ENCODE results near the gene EMID1.

The EMID1 gene

GRCh38 chr22:29259253-29259899 lies 53.7 kb downstream of the EMID1 start:
- TF ChIP-seq POLR2A (IDR thresholded peaks at IDR 0.05; ENCODE audit: low read length): no peak
- no peak for TF ChIP-seq GATA1 (IDR thresholded peaks at IDR 0.05; ENCODE audit: low read depth, low read length)
- DNase-seq: peak in 1 of 2 experiments; percentile 15

- TF ChIP-seq GATA1 (IDR thresholded peaks at IDR 0.05; ENCODE audit: low read depth, low read length) (no peak), POLR2A (IDR thresholded peaks at IDR 0.05; ENCODE audit: low read length) (no peak)
- no peak for DNase-seq
Measured at GRCh38 chr22:29260031-29260560, 54.4 kb downstream of the EMID1 start.

GRCh38 chr22:29260601-29261315 lies 55.1 kb downstream of the EMID1 start:
- no peak for DNase-seq
- TF ChIP-seq POLR2A (IDR thresholded peaks at IDR 0.05; ENCODE audit: low read length) (peak; percentile 45), GATA1 (IDR thresholded peaks at IDR 0.05; ENCODE audit: low read depth, low read length) (no peak)

GRCh38 chr22:29263791-29264276 lies 58.1 kb downstream of the EMID1 start:
- no peak for DNase-seq
- TF ChIP-seq POLR2A (IDR thresholded peaks at IDR 0.05; ENCODE audit: low read length): no peak
- TF ChIP-seq GATA1 (IDR thresholded peaks at IDR 0.05; ENCODE audit: low read depth, low read length): no peak

GRCh38 chr22:29265305-29265704 lies 59.6 kb downstream of the EMID1 start:
- TF ChIP-seq POLR2A (IDR thresholded peaks at IDR 0.05; ENCODE audit: low read length) (no peak), GATA1 (IDR thresholded peaks at IDR 0.05; ENCODE audit: low read depth, low read length) (no peak)
- DNase-seq: no peak

- no peak for TF ChIP-seq GATA1 (IDR thresholded peaks at IDR 0.05; ENCODE audit: low read depth, low read length)
- no peak for TF ChIP-seq POLR2A (IDR thresholded peaks at IDR 0.05; ENCODE audit: low read length)
Measured at GRCh38 chr22:29265929-29266328, 60.2 kb downstream of the EMID1 start.

GRCh38 chr22:29266564-29267461 lies 61.1 kb downstream of the EMID1 start:
- TF ChIP-seq GATA1 (IDR thresholded peaks at IDR 0.05; ENCODE audit: low read depth, low read length): no peak
- TF ChIP-seq POLR2A (IDR thresholded peaks at IDR 0.05; ENCODE audit: low read length): no peak
- peak; percentile 44 to 61 for DNase-seq

More at GRCh38 chr22:29265929-29266328, 60.2 kb downstream of the EMID1 start:
- DNase-seq: peak in 1 of 2 experiments; percentile 39

- TF ChIP-seq GATA1 (IDR thresholded peaks at IDR 0.05; ENCODE audit: low read depth, low read length): no peak
- TF ChIP-seq POLR2A (IDR thresholded peaks at IDR 0.05; ENCODE audit: low read length): no peak
- no peak for DNase-seq
Measured at GRCh38 chr22:29267462-29267857, 61.8 kb downstream of the EMID1 start.

- peak; percentile 98 to 99 for DNase-seq
- no peak for TF ChIP-seq GATA1 (IDR thresholded peaks at IDR 0.05; ENCODE audit: low read depth, low read length)
- TF ChIP-seq POLR2A (IDR thresholded peaks at IDR 0.05; ENCODE audit: low read length): peak; percentile 92
Measured at GRCh38 chr22:29267858-29268510, 62.3 kb downstream of the EMID1 start, which contains the start of the genes EWSR1 and RHBDD3. Gene EWSR1 (plus strand): TSS chr22:29268268. CDS start chr22:29268337, 69 bp downstream. Gene RHBDD3 (minus strand): TSS chr22:29267981. CDS start chr22:29265626, 2,355 bp downstream.

GRCh38 chr22:29268511-29269229 lies 63.0 kb downstream of the EMID1 start:
- TF ChIP-seq GATA1 (IDR thresholded peaks at IDR 0.05; ENCODE audit: low read depth, low read length): no peak
- peak; percentile 32 for TF ChIP-seq POLR2A (IDR thresholded peaks at IDR 0.05; ENCODE audit: low read length)
- DNase-seq: peak; percentile 82 to 84

GRCh38 chr22:29269230-29269604 lies 63.5 kb downstream of the EMID1 start:
- peak; percentile 49 to 59 for DNase-seq
- TF ChIP-seq POLR2A (IDR thresholded peaks at IDR 0.05; ENCODE audit: low read length) (no peak), GATA1 (IDR thresholded peaks at IDR 0.05; ENCODE audit: low read depth, low read length) (no peak)

- peak in 1 of 2 experiments; percentile 55 for DNase-seq
- TF ChIP-seq GATA1 (IDR thresholded peaks at IDR 0.05; ENCODE audit: low read depth, low read length): no peak
- no peak for TF ChIP-seq POLR2A (IDR thresholded peaks at IDR 0.05; ENCODE audit: low read length)
Measured at GRCh38 chr22:29269731-29270474, 64.2 kb downstream of the EMID1 start.

All from erythroblast (primary cell).